Measurements from ENCODE around the gene NSUN4. TPM values are rescaled to one million over a fixed set of nuclear protein-coding genes. Genes with fewer than 3 reads are reported as not detected.

Gene NSUN4
- total and polyA plus RNA-seq, 2 of the 13 experiments (the other 11 are each of a cell fraction or from before 2014, with no cell fraction given) = 21.5 to 23.5 TPM

- TF ChIP-seq, protein P1, sequence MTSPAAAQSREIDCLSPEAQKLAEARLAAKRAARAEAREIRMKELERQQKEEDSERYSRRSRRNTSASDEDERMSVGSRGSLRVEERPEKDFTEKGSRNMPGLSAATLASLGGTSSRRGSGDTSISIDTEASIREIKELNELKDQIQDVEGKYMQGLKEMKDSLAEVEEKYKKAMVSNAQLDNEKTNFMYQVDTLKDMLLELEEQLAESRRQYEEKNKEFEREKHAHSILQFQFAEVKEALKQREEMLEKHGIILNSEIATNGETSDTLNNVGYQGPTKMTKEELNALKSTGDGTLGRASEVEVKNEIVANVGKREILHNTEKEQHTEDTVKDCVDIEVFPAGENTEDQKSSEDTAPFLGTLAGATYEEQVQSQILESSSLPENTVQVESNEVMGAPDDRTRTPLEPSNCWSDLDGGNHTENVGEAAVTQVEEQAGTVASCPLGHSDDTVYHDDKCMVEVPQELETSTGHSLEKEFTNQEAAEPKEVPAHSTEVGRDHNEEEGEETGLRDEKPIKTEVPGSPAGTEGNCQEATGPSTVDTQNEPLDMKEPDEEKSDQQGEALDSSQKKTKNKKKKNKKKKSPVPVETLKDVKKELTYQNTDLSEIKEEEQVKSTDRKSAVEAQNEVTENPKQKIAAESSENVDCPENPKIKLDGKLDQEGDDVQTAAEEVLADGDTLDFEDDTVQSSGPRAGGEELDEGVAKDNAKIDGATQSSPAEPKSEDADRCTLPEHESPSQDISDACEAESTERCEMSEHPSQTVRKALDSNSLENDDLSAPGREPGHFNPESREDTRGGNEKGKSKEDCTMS (CRISPR knock-in tag; conservative IDR thresholded peaks at IDR 0.05) = no peak
- peak; percentile 86 for TF ChIP-seq ZNF766 (CRISPR knock-in tag; IDR thresholded peaks at IDR 0.05; ENCODE audit: borderline replicate concordance)
- TF ChIP-seq ISL2 (CRISPR knock-in tag; IDR thresholded peaks at IDR 0.05) = peak; percentile 76
- TF ChIP-seq PRDM15 (CRISPR knock-in tag; IDR thresholded peaks at IDR 0.05) = peak; percentile 100
- TF ChIP-seq HMG20A (CRISPR knock-in tag; IDR thresholded peaks at IDR 0.05; ENCODE audit: borderline replicate concordance) = no peak
- peak; percentile 64; the same call in 1 of the 2 replicates for TF ChIP-seq NR2C2 (CRISPR knock-in tag; IDR thresholded peaks at IDR 0.05; ENCODE audit: borderline replicate concordance)
- no peak for TF ChIP-seq ZNF432 (CRISPR knock-in tag; IDR thresholded peaks at IDR 0.05; ENCODE audit: borderline replicate concordance)
- TF ChIP-seq ZNF660 (CRISPR knock-in tag; IDR thresholded peaks at IDR 0.05; ENCODE audit: borderline replicate concordance, low read depth) = no peak
- no peak for TF ChIP-seq ZSCAN22 (CRISPR knock-in tag; IDR thresholded peaks at IDR 0.05)
- peak; percentile 54; the same call in 1 of the 3 replicates for TF ChIP-seq MXI1 (IDR thresholded peaks at IDR 0.05; ENCODE audit: borderline replicate concordance, low read depth, low read length)
- TF ChIP-seq ZNF549 (CRISPR knock-in tag; IDR thresholded peaks at IDR 0.05) = no peak
- no peak; the same call in 1 of the 2 replicates for TF ChIP-seq ETV6 (CRISPR knock-in tag; conservative IDR thresholded peaks at IDR 0.05)
- TF ChIP-seq, protein P2, sequence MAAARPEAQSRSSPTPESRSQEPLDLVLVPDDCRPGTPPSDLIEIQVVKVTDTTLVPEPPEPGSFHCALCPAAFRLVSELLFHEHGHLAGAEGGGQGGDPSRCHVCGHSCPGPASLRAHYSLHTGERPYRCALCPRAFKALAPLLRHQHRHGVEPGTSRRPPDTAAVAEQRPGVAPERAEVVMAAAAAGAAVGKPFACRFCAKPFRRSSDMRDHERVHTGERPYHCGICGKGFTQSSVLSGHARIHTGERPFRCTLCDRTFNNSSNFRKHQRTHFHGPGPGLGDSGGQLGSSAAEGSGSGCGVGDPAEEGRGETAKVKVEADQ (CRISPR knock-in tag; IDR thresholded peaks at IDR 0.05; ENCODE audit: borderline replicate concordance) = peak; percentile 96
- peak; percentile 88; the same call in 1 of the 2 replicates for TF ChIP-seq CERS6 (CRISPR knock-in tag; IDR thresholded peaks at IDR 0.05)
- TF ChIP-seq TSC22D2 (CRISPR knock-in tag; IDR thresholded peaks at IDR 0.05; ENCODE audit: borderline replicate concordance) = peak; percentile 96; the same call in 1 of the 2 replicates
- TF ChIP-seq, protein P3, sequence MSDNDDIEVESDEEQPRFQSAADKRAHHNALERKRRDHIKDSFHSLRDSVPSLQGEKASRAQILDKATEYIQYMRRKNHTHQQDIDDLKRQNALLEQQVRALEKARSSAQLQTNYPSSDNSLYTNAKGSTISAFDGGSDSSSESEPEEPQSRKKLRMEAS (IDR thresholded peaks at IDR 0.05) = peak; percentile 99
- TF ChIP-seq, protein P4, sequence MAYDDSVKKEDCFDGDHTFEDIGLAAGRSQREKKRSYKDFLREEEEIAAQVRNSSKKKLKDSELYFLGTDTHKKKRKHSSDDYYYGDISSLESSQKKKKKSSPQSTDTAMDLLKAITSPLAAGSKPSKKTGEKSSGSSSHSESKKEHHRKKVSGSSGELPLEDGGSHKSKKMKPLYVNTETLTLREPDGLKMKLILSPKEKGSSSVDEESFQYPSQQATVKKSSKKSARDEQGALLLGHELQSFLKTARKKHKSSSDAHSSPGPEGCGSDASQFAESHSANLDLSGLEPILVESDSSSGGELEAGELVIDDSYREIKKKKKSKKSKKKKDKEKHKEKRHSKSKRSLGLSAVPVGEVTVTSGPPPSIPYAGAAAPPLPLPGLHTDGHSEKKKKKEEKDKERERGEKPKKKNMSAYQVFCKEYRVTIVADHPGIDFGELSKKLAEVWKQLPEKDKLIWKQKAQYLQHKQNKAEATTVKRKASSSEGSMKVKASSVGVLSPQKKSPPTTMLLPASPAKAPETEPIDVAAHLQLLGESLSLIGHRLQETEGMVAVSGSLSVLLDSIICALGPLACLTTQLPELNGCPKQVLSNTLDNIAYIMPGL (CRISPR knock-in tag; IDR thresholded peaks at IDR 0.05; ENCODE audit: borderline replicate concordance in 1 of 2, low read depth in 1 of 2) = peak; percentile 57 to 70; a peak in 2 of 4 replicates
- TF ChIP-seq SCMH1 (CRISPR knock-in tag; IDR thresholded peaks at IDR 0.05; ENCODE audit: borderline replicate concordance) = no peak
Observed at GRCh38 chr1:46394108-46394871, 53.7 kb downstream of the NSUN4 start, which contains the start of gene FAAH (continued).

Data from HepG2 (cell line).